Astrocyte (in vitro differentiated cells and primary cell): ENCODE results near the gene WDR7.

Experiments used
- EZH2 ChIP-seq: IDR thresholded peaks from 2 replicates; pipeline ENCODE4 v1.6.1; 2012; ENCODE audit warnings: mild to moderate bottlenecking, low read length, inconsistent platforms; ENCODE audit not compliant: insufficient read depth
- TF ChIP-seq, protein P1 (sequence below): IDR thresholded peaks from 2 replicates; pipeline ENCODE4 v1.5.1; 2011; ENCODE audit warnings: low read depth, mild to moderate bottlenecking, inconsistent platforms, low read length, moderate library complexity; ENCODE audit not compliant: insufficient read depth

DNA sequence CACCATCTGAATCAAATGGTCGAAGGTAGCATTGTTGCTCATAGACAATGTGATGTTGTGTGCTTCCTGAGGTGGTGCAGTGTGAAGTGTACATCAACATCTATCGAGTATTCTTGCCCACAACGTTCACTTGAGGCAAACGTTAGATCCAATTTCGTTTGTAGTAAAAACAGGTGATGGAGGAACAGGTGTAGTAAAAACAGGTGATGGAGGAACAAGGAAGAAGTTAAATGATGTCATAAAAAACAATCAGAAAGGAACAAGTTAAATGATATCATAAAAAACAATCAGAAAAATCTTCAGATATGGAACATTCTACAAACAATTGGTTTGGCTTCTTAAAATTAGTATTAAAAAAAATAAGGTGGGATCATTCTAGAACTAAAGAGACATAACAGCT is 11.3 kb downstream of the WDR7 start:
- TF ChIP-seq, protein P1, sequence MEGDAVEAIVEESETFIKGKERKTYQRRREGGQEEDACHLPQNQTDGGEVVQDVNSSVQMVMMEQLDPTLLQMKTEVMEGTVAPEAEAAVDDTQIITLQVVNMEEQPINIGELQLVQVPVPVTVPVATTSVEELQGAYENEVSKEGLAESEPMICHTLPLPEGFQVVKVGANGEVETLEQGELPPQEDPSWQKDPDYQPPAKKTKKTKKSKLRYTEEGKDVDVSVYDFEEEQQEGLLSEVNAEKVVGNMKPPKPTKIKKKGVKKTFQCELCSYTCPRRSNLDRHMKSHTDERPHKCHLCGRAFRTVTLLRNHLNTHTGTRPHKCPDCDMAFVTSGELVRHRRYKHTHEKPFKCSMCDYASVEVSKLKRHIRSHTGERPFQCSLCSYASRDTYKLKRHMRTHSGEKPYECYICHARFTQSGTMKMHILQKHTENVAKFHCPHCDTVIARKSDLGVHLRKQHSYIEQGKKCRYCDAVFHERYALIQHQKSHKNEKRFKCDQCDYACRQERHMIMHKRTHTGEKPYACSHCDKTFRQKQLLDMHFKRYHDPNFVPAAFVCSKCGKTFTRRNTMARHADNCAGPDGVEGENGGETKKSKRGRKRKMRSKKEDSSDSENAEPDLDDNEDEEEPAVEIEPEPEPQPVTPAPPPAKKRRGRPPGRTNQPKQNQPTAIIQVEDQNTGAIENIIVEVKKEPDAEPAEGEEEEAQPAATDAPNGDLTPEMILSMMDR: no peak
- no peak for TF ChIP-seq EZH2
